Stimulated activated CD4-positive, alpha-beta T cell treated with anti-CD3 and anti-CD28 coated beads, Interleukin-15, amount 100 ng/mL, for 1 hour (primary cell): Measurements from ENCODE around the gene ZNF667.

Experiments
- DNase-seq, 2 donors: peaks; one replicate each; pipeline ENCODE4 v3.0.0-alpha.2; 2020; ENCODE audit warnings: low read depth in 1 of 2, low spot score in 1 of 2

Gene ZNF667

DNA sequence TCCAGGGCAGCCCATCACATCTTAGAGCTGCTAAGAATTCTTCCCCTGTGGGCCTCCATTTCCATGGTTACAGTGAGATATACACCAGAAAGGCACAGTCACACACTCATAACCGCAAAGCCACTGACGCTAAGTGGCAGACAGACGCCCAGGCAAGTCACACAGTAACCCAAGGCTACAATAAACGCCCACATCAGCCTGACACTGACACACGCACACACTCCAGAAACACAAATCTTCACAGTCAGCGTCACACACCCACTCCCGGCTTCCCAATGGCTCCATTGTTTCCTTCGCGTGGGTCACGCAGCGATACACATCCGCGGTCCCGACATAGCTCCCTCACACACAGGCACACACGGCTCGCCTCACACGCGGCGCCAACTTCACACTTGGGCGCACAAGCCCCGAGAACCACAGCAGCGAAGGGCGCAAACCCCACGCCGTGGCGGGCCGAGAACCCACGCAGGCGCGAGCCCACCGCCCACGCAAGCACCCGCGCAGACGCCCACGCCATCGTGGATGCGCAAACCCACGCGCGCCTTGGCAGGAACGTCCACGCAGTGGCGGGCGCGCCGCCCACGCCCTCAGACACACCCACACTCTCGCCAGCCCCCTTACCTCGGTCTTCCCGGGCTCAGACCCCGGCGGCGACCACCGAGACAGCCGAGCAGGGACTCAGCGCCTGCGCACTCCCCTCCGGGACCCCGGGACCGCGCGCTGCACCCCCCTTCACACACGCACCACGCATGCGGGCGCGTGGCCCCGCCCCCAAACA is at the start of gene ZNF667:
ZNF667 (minus strand) TSS at position 695 of the 778 bp plus-strand sequence. CDS start 14,975 bp downstream, outside the sequence.
- DNase-seq: peak in 1 of 2 donors; percentile 3

DNA sequence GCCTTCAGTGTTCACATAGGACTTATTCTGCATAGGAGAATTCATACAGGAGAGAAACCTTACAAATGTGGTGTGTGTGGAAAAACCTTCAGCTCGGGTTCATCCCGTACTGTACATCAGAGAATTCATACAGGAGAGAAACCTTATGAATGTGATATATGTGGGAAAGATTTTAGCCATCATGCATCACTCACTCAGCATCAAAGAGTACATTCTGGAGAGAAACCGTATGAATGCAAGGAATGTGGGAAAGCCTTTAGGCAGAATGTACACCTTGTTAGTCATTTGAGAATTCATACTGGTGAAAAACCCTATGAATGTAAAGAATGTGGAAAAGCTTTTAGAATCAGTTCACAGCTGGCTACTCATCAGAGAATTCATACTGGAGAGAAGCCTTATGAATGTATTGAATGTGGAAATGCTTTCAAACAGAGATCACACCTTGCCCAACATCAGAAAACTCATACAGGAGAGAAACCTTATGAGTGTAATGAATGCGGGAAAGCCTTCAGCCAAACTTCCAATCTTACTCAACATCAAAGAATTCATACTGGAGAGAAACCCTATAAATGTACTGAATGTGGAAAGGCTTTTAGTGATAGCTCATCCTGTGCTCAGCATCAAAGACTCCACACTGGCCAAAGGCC is 48.2 kb upstream of the ZNF667 start:
- no peak for DNase-seq

- no peak for DNase-seq
Measured at GRCh38 chr19:56508290-56508778, 31.2 kb upstream of the ZNF667 start.

DNA sequence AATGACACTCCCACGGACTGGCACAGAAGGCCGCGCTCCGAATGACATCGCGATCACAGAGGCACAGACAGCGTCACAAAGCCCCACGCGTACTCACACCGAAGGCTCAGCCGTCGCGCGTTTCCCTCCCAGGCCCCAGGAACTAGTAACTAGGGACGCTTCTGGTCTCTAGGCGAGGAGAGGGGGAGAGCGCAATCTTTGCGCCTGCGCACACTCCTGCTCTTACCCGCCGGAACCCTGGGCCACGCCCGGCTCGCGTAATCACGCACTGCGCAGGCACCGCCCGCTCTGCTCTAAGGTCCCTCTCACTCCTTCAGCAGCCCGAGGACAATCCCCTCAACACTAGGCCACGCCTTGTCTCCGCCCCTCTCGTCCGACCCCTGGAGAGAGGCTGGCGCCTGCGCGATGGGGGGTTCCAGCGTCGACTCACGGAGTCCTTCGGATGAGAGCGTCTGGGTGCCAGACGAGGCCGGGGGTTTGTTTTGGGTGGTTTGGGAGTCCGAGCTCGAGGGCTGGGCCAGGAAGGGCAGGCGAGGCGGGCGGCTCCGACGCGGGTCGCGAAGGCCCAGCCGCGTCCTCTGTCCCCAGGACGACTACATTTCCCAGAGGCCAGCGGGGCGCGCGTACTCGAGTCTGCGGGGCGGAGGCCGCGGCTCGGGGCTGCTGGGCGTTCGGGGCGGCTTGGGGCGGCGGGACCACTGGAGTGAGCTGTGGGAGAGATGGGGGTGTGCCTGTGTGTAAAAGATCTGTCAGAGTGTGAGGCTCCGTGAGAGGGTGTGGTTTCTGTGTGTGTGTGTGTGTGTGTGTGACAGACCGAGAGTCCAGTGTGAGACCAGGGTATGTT is 30.5 kb upstream of the ZNF667 start, which contains the start of gene ZNF471:
ZNF471 (plus strand) TSS at position 410 of the 844 bp plus-strand sequence. CDS start 3,717 bp downstream, outside the sequence.
- peak; percentile 48 to 70 for DNase-seq

DNA sequence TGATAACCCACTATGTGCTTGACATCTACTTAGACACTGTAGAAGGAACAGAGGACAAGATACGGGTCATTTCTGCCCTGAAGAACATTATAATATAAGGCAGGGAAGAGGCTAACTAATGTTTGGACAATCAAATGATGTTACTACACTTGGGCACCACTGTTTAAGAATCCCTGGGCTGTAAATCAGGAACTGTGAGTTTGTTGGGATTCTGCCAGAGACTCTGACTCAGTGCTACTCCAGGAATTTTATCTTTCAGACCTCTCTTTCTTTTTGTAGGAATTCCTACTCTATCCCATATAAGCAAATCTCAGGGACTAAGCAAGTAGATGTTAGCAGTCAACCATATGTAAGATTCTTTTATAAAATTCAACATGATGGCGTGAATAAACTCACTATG is 27.4 kb upstream of the ZNF667 start:
- no peak for DNase-seq

GRCh38 chr19:56491399-56491798 is 14.3 kb upstream of the ZNF667 start:
- DNase-seq: no peak

DNA sequence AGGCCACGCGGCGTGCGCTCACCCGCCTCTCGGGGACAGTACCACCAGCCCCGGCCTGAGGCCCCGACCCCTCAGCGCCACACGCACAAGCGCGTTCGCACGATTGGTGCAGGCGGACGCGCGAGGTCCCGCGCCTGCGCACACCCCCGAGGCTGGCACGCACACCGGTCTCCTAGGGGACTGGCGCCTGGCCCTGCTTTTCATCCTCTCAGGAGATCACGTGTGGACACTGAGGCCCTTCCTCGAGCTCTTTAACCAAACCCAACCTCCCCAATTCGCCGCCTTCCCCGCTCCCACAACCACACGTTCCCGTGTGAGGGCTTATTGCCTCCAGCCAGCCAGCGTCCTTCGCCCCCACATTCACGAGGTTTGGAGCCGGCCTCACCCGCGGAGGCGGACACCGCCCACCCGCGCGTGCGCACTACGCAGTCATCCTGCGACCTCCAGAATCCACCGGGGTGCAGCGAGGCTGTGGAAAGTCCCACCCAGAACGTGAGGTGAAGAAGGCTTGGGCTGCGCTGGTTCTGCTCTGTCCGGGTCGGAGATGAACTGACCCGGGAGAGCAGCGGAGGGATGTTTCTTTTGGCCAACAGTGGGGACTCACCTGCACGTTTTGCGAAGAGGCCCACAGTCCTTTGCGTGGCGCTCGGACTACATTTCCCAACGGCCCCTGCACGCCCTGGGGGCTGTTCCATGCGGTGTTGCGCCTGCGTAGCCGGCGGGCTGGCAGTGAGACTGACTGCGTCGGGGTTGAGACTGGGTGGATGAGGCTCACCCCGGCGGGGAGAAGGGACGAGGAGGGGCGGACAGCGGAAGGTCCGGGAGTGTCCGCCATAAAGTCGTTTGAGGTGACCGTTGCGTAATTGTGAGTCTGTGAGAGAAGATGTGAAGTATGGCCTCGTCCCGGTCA is 539 bp upstream of the ZNF667 start:
- peak in 1 of 2 donors; percentile 43 for DNase-seq

- DNase-seq: no peak
Measured at GRCh38 chr19:56476093-56476492, 1.1 kb downstream of the ZNF667 start.

DNA sequence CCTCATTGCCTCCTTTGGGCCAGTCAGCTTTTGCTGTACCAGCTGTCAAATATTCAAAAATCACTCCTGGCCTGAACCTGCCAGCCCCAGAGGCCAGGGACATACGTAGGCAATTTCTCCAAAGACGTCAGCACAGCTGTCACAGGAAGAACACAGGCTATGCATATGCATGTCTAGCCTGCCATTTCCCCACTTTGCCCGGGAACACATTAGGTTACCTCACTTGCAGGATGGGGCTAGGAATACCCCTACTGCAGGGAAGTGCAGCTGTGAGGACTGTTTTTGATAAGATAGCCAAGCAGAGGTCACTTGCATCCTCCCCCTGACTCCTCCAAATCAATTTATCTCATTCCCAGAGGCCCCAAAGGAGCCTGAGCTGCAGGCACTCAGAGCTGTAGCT is 2.8 kb downstream of the ZNF667 start:
- DNase-seq: no peak

GRCh38 chr19:56441206-56441792 is 35.8 kb downstream of the ZNF667 start:
- DNase-seq: no peak

DNA sequence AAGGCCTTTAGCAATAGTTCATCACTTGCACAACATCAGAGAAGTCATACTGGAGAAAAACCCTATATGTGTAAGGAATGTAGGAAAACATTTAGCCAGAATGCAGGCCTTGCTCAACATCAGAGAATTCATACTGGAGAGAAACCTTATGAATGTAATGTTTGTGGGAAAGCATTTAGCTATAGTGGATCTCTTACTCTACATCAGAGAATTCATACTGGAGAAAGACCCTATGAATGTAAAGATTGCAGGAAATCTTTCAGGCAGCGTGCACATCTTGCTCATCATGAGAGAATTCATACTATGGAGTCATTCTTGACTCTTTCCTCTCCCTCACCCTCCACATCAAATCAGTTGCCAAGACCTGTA is 53.2 kb downstream of the ZNF667 start:
- no peak for DNase-seq

DNA sequence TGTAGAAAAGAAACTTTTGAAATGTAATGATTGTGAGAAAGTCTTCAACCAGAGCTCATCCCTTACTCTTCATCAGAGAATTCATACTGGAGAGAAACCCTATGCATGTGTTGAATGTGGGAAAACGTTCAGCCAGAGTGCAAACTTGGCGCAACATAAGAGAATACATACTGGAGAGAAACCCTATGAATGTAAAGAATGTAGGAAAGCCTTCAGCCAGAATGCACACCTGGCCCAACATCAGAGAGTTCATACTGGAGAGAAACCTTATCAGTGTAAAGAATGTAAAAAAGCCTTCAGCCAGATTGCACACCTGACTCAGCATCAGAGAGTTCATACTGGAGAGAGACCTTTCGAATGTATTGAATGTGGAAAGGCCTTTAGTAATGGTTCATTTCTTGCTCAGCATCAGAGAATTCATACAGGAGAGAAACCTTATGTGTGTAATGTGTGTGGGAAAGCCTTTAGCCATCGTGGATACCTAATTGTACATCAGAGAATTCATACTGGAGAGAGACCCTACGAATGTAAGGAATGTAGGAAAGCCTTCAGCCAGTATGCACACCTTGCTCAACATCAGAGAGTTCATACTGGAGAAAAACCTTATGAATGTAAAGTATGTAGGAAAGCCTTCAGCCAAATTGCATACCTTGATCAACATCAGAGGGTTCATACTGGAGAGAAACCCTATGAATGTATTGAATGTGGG is 53.7 kb downstream of the ZNF667 start:
- no peak for DNase-seq

- no peak for DNase-seq
Measured at GRCh38 chr19:56405062-56405461, 72.1 kb downstream of the ZNF667 start.

GRCh38 chr19:56404705-56405056 is 72.5 kb downstream of the ZNF667 start:
- DNase-seq: no peak

DNA sequence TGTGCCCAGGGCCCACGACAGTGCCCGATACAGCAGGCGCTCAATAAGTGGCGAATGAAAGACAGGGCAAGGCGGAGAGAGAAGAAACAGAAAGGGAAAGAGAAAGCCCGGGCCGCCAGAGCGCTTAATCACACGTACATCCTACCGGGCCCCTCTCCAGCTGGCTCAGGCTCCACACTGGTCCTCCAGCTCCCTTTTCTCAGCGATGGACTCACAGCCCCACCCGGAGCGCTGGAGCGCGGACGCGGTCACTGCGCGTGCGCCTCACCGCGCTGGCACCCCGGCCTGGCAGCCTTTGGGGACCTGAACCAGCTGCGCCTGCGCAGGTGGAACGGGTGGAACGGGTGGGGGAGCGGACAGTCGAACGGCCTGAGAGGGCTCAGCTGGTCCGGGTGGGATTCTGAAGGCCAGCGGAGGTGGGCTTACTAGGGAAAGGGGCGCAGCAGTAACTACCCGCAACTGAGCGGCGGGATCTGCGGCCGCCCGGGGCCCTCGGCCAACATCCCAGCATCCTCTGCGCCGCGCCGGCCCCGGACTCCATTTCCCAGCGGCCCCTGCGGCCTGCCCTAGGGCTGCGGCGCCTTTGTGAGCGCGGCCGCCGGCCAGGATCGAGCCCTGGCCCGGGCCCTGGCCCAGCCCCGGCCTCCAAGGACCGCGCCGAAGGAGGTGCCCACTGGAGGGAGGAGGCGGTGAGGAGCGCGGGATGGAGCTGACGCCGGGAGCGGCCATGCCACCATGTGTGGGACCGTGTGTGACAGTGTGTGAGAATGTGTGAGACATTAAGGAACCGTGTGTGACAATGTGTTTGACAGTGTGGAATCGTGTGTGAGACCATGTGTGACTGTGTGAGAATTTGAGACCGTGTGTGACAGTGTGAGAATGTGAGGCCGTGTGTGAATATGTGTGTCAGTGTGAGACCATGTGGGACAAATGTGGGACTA is 73.1 kb downstream of the ZNF667 start, which contains the start of gene ZNF583:
ZNF583 (plus strand) TSS at position 569 of the 941 bp plus-strand sequence. CDS start 2,783 bp downstream, outside the sequence.
- DNase-seq: peak; percentile 81 to 85

- no peak for DNase-seq
Measured at GRCh38 chr19:56403261-56403660, 73.9 kb downstream of the ZNF667 start.

DNA sequence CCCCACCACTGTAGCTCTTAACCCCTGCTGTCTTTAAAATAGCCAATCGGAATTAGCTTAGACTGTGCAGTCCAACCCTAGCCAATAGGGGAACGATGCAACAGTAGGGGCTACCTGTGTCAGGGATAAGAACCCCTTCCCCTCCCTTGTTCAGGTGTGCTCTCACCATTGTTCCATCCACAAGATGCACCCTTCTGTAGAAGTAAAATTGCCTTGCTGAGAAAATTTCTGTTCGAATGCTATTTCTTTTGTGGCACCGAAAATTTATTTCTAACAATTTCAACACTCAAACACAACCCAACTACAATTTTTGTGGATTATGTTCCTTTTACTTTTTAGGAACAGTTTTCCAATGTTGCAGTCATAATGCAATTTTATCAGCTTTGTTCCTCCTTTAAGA is 76.7 kb downstream of the ZNF667 start:
- DNase-seq: no peak

GRCh38 chr19:56398809-56399208 is 78.3 kb downstream of the ZNF667 start:
- DNase-seq: no peak
